AG09309 (cell line): ENCODE results near the gene LRP10.

Experiments
- DNase-seq: peaks from one replicate; pipeline ENCODE4 v3.0.0-alpha.2; 2010; ENCODE audit warnings: low read depth
- H3K4me3 ChIP-seq: 2 replicates; pipeline ENCODE4 v1.5.1; 2011; ENCODE audit warnings: mild to moderate bottlenecking, low read depth, low read length, moderate library complexity; ENCODE audit not compliant: control insufficient read depth
- TF ChIP-seq, protein P1 (sequence below): IDR thresholded peaks from 2 replicates; pipeline ENCODE4 v1.5.1; 2011; ENCODE audit warnings: mild to moderate bottlenecking, low read depth, low read length, inconsistent platforms; ENCODE audit not compliant: insufficient read depth, control insufficient read depth; ENCODE audit errors: missing control alignments

Gene LRP10

DNA sequence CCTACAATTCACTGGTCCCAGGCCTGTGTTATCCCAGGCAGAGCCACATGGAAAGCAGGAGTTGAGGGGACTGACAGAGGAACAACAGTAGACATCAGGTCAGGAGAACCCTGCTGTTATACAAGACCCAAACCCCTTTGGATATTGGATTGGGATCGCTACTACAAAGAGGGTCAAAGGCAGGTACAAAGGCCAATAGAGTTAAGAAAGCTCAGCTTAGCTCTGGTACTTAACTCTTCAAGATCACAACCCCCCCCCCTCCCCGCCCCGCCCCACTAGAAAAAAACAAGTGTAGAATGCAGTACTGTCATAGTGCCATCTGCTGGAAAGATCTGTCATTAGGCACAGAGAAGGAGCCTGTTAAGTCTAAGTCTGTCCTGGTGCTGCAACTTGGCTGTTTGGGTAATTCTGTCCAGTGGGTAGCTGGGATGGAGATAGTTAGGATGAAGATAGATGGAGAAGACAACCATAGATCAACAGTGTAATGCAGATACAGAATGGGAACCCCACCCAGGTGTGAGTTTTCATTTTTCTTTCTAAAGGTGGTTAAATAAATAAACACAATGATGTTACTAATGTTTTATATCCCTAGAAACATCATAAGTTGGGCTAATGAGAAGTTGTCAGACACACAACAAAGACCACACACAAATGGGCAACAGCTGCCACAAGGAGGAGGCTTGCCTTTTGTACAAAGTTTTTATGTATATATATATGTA lies 28.7 kb downstream of the LRP10 start:
- DNase-seq: no peak
- no peak overlapping the region for H3K4me3 ChIP-seq
- TF ChIP-seq, protein P1, sequence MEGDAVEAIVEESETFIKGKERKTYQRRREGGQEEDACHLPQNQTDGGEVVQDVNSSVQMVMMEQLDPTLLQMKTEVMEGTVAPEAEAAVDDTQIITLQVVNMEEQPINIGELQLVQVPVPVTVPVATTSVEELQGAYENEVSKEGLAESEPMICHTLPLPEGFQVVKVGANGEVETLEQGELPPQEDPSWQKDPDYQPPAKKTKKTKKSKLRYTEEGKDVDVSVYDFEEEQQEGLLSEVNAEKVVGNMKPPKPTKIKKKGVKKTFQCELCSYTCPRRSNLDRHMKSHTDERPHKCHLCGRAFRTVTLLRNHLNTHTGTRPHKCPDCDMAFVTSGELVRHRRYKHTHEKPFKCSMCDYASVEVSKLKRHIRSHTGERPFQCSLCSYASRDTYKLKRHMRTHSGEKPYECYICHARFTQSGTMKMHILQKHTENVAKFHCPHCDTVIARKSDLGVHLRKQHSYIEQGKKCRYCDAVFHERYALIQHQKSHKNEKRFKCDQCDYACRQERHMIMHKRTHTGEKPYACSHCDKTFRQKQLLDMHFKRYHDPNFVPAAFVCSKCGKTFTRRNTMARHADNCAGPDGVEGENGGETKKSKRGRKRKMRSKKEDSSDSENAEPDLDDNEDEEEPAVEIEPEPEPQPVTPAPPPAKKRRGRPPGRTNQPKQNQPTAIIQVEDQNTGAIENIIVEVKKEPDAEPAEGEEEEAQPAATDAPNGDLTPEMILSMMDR: peak; percentile 62

DNA sequence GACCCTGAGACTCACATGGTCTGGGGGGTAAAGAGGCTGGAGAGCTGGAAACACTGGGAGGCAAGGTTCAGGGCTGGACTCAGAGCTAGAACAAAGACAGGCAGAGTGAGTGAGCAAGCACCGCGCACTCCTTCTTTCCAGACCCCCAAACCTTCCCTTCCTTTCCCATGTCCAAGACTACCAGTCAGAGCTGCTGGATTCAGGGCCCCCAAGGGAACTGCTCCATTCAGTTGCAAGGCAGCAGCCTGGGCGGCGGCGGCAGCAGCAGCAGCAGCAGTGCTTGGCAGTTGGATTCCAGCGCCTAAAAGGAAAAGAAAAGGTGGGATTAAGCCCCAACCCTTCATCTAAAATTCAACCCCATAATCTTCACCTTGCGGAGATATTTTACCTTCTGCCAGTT lies 30.3 kb downstream of the LRP10 start:
- TF ChIP-seq, protein P1: no peak
- no peak overlapping the region for H3K4me3 ChIP-seq
- no peak for DNase-seq

DNA sequence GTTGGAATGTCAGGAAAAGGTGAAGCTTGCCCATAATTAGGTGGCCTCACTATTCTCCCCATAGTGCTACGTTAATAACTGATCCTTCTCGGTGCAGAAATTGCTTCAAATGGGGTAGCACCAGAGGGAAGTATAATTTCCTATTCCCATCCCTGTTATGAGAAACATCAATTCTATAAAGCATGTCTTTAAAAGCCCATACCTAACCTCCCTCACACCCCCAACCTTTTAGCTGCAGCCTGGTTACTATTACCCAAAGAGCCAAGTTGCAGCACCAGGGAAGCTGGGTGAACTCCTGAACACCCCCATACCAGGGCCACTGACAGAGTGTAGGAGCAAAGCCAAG lies 32.2 kb downstream of the LRP10 start:
- H3K4me3 ChIP-seq: no peak overlapping the region
- DNase-seq: no peak
- TF ChIP-seq, protein P1: no peak

DNA sequence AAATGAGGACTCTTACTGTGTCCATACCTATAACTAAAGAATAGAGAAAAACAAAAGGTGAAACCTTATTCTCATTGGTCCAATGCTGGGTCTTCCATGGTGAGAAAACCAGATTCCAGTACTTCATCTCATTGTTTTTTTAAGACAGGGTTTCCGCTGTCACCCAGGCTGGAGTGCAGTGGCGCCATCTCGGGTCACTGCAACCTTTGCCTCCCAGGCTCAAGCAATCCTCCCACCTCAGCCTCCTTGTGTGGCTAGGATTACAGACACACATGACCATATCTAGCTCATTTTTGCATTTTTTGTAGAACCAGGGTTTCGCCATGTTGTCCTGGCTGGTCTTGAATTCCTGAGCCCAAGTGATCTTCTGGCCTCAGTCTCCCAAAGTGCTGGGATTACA lies 34.1 kb downstream of the LRP10 start:
- TF ChIP-seq, protein P1: no peak
- DNase-seq: no peak
- H3K4me3 ChIP-seq: no peak overlapping the region

DNA sequence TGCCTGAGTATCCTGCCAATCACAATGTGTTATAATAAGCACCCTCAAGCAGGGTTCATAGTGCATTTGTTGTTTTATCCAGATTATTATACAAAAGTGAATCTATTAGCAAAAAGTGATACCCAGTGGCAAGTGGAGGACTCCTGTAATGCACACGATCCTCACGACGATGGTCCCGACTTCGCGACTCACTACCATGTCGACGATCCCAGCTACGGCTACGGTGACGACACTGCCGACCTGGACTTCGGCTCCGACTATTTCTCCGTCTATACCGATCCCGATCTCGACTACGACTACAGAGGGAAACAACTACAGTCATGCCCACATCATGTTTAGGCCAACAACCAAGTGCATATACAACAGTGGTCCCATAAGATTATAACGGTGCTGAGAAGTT lies 34.5 kb downstream of the LRP10 start:
- no peak overlapping the region for H3K4me3 ChIP-seq
- DNase-seq: no peak
- TF ChIP-seq, protein P1: no peak

DNA sequence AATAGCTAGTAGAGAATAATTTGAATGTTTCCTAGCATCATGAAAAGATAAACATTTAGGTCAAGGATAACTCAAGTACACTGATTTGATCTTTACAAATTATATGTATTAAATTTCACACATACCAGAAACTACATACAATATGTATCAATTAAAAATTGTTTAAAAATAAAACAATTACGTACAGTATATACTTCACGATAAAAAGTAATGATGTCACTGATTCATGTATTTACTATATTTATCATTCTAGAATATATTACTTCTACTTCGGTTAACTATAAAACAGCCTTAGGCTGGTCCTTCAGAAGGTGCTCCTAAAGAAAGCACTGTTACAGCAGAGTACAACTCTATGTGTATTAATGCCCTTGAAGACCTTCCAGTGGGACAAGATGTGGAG lies 35.9 kb downstream of the LRP10 start:
- no peak overlapping the region for H3K4me3 ChIP-seq
- TF ChIP-seq, protein P1: no peak

DNA sequence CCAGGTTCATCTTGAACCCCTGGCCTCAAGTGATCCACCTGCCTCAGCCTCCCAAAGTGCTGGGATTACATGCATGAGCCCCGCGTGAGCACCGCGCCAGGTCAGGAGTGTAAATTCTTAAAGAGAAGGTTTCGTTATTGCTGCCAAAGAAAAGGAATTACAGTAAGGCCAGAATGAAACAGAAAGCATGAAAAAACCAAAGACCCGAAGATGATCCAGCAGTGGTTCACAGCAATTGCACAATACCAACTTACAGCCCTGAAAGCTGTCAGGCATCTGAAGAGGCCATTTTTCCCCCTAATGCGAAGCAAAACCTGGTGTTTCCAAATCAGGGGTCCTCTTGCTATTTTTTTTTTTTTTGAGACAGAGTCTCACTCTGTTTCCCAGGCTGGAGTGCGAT lies 37.1 kb downstream of the LRP10 start:
- no peak overlapping the region for H3K4me3 ChIP-seq
- no peak for DNase-seq
- TF ChIP-seq, protein P1: no peak

More for the DNA sequence above, 35.9 kb downstream of the LRP10 start:
- no peak for DNase-seq
